ENCODE results near the gene TOPBP1.

DNA sequence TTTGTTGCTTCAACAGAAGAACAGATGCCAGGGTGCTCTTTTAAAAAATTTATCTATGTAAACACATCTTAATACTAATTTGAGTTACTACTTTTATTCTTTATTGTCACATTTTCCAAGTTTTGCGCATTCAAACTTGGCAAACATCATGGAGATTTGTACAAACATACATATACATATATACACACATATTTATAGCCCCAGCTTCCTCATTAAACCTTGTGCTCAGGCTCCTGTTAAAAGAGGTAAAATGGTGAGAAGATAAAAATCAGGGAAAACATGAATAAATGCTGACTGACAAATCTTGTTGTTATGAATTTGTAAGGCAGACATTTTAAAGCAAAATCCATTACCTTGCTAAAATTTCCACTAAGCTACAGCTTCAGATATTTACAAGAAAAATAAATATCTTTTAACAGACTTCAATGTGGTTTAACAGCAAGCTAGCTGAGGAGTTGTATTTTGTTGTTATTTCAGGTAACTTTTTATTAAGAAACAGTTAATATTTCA lies 61.1 kb downstream of the TOPBP1 start:
- TF ChIP-seq POLR2AphosphoS5 (IDR thresholded peaks at IDR 0.05; ENCODE audit: low read depth, low read length) (no peak), TAF1 (IDR thresholded peaks at IDR 0.05; ENCODE audit: borderline replicate concordance, insufficient read depth, low read length) (no peak), SIN3A (IDR thresholded peaks at IDR 0.05; ENCODE audit: borderline replicate concordance, insufficient read depth, low read length) (no peak), FOXP2 (optimal IDR thresholded peaks at IDR 0.05; ENCODE audit: borderline replicate concordance, extremely low read depth, extremely low read length, insufficient read depth) (no peak)
- TF ChIP-seq, protein P1, sequence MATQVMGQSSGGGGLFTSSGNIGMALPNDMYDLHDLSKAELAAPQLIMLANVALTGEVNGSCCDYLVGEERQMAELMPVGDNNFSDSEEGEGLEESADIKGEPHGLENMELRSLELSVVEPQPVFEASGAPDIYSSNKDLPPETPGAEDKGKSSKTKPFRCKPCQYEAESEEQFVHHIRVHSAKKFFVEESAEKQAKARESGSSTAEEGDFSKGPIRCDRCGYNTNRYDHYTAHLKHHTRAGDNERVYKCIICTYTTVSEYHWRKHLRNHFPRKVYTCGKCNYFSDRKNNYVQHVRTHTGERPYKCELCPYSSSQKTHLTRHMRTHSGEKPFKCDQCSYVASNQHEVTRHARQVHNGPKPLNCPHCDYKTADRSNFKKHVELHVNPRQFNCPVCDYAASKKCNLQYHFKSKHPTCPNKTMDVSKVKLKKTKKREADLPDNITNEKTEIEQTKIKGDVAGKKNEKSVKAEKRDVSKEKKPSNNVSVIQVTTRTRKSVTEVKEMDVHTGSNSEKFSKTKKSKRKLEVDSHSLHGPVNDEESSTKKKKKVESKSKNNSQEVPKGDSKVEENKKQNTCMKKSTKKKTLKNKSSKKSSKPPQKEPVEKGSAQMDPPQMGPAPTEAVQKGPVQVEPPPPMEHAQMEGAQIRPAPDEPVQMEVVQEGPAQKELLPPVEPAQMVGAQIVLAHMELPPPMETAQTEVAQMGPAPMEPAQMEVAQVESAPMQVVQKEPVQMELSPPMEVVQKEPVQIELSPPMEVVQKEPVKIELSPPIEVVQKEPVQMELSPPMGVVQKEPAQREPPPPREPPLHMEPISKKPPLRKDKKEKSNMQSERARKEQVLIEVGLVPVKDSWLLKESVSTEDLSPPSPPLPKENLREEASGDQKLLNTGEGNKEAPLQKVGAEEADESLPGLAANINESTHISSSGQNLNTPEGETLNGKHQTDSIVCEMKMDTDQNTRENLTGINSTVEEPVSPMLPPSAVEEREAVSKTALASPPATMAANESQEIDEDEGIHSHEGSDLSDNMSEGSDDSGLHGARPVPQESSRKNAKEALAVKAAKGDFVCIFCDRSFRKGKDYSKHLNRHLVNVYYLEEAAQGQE (IDR thresholded peaks at IDR 0.05; ENCODE audit: insufficient read depth in 1 of 2, low read depth in 2 of 2, low read length in 2 of 2): no peak
